T47D (cell line): ENCODE results near the gene TPO.

Experiments used
- DNase-seq, 2 experiments: peaks; one replicate each; pipeline versions ENCODE4 v3.0.0 to v3.0.0-alpha.2; 2011 to 2012; ENCODE audit warnings: low read depth in 1 of 2, low spot score in 1 of 2
- JUND ChIP-seq: IDR thresholded peaks from 2 replicates; pipeline ENCODE4 v1.6.1; 2012; ENCODE audit warnings: low read depth
- in situ Hi-C: cut with HindIII; loops from 2 replicates; pipeline ENCODE4 v1.10.0; 2016; ENCODE audit warnings: low sequenced_read_pairs, low pct_unique_long_range_greater_than_20kb

Gene TPO

DNA sequence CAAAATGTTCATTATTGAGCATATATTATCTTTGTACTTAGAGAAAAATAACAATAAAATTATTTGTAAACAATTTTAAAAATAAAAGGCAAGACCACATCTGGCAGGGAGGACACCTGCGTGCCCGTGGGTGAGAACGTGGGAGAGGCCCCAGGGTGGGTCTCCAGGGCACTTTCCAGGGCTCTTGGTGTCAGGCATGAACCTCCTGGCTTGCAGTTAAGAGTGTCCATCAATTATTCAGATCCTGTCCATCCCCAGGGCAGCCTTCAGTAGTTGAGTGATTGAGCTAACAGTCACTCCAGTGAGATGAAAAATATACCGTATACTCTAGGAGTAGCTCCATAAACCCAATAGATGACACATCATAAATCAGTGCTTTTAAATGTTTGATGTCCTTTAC lies 49.7 kb downstream of the TPO start:
- in situ Hi-C loops = no loop called here
- no peak for TF ChIP-seq JUND

GRCh38 chr2:1472350-1472749 lies 59.1 kb downstream of the TPO start:
- DNase-seq = no peak
- no peak for TF ChIP-seq JUND
- in situ Hi-C loops = no loop called here

More for the DNA sequence above, 49.7 kb downstream of the TPO start:
- DNase-seq = no peak

- no peak for DNase-seq
- in situ Hi-C loops = no loop called here
- TF ChIP-seq JUND = no peak
Observed at GRCh38 chr2:1476617-1477195, 63.4 kb downstream of the TPO start.

- in situ Hi-C loops = no loop called here
- no peak for TF ChIP-seq JUND
- DNase-seq = no peak
Observed at GRCh38 chr2:1477196-1478040, 64.2 kb downstream of the TPO start.

DNA sequence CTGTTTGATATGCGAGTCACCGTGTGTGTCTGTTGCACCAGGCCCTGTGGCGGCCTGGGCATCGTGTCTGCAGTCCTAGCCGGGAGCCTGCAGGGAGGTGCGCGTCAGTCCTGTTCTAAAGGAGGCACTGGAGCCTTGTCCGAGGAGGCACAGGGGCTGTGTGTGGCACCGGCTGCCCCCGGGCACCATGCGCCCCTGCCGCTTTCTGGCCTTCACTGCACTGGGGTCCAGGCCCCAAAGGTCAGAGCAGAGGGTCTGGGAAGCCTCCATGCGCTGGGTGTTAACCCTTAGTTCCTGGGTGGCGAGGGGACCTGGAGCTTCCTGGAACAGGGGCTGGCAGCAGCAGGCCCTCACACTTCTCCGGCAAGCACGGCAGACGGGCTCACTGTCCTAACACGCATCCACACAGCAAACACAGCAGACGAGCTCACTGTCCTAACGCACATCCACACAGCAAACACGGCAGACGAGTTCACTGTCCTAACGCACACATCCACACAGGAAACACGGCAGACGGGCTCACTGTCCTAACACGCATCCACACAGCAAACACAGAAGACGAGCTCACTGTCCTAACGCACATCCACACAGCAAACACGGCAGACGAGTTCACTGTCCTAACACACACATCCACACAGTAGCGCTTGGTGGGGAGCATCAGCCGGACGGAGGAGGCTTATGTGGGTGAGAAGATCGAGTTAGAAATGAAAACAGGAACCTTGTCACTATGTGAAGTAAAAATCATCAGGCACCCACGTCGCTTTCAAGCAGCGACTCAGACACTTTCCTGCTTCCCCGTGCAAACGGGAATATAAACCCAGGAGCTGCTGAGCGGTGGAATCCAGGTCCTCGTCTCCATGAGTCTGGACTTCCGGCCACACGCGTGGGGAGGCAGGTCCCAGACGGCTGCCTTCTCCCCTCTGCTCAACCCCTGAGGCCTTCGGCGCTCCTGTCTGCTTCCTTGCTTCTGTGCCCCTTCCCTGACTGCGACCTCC lies 65.3 kb downstream of the TPO start:
- DNase-seq = no peak
- in situ Hi-C loops = no loop called here
- TF ChIP-seq JUND = no peak

- TF ChIP-seq JUND = no peak
- in situ Hi-C loops = no loop called here
- no peak for DNase-seq
Observed at GRCh38 chr2:1479346-1479745, 66.1 kb downstream of the TPO start.

- no peak for DNase-seq
- TF ChIP-seq JUND = no peak
- in situ Hi-C loops = no loop called here
Observed at GRCh38 chr2:1480671-1481076, 67.4 kb downstream of the TPO start.

DNA sequence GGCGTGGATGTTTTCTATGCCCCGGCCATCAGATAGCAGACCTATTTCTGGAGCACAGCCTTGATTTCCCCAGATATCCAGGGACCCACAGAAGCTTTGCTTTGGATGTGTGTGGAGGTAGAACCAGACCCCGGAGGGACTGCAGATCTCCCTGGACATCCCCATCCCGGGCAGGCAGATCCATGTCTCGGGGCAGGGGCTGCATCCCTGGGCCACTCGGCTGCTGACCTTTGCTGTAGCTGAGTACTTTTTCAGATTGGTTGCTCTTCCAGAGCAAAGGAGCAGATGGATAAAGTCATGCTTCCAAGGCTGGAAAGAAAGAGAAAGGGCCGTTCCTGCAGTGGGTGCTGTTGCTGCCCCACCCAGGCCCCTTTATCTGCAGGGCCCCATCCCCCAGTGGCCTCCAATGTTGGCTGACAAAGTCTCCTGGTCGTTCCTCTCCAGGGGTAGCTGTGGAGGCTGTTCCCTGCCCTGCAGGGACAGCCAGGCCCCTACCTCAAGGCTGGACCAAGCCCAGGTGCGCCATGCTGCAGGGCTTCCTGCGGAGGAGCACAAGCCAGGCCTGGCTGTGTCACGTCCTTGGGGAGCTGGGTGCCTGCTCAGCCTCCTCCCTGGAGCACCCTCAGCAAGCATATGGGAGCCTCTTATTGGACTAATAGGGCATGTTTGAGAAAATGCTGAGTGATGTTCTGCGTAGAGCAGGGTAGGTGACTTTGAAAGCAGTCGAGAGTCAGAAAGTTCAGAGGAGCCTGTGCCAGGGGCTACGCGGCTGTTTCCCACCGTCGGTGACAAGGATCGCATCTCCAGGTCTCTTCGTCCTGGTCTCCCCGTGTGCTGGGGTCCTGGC lies 68.4 kb downstream of the TPO start:
- in situ Hi-C loops = no loop called here
- no peak for TF ChIP-seq JUND
- no peak for DNase-seq

GRCh38 chr2:1482253-1482675 lies 69.0 kb downstream of the TPO start:
- in situ Hi-C loops = no loop called here
- DNase-seq = no peak
- no peak for TF ChIP-seq JUND

DNA sequence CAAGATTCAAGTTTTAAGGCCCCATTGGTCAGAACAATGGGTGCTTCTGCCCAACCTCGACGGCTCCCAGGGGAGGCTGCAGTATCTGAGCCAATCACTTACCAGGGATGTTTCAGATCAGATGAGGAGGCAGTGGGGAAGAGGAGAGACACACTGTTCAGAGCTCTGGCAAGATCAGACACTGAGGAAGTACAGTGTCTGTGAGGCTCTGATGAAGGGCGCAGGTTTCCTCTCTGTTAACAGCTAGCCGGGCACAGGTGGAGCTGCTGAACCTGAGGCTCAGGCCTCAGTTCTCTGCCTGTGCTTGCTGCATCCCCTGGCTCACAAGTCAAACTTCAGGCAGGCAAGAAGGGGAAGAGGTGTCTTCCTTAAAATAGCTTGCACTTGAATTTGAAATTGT lies 69.7 kb downstream of the TPO start:
- in situ Hi-C loops = no loop called here
- TF ChIP-seq JUND = no peak
- no peak for DNase-seq

DNA sequence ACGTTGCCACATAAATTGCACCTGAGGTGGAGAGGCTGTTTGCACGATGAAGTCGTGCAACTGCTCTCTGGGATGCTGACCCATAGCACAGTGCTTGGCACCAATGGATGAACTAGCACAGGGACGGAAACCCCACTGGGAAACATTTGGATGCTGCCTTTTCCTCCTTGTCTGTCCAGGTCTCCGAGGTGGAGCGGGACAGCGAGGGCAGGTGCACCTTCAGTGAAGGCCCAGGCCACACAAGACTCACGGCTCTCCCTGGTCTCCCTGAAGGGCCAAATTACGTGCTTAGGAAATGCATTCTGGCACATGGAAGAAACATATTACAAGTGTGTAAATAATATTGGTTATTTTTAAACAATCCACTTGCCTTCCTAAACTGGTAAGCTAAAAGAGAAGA lies 70.3 kb downstream of the TPO start:
- in situ Hi-C loops = no loop called here
- DNase-seq = no peak
- TF ChIP-seq JUND = no peak

DNA sequence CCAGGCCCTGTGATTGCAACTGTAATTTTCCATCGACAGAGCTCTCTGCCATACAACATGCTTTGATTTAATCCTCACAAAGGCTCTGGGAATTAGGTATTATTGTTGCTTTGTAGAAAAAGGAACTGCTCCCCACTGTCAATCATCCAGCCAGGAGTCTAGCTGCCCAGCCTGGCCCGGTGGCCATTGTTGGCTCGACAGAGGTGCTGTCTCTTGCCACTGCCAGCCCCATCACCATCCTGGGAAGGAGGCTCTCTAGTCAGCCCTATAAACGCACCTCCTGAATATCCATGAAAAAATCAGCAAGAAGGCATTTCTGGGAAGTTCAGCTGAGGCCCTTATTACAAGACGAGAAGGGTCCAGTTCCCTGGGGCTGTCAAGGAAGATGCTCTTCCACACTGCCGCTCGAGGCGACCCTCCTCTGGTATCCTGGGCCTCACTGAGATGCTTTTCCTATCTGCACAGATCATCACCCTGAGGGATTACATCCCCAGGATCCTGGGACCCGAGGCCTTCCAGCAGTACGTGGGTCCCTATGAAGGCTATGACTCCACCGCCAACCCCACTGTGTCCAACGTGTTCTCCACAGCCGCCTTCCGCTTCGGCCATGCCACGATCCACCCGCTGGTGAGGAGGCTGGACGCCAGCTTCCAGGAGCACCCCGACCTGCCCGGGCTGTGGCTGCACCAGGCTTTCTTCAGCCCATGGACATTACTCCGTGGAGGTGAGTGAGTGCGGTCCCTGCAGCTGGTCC lies 71.0 kb downstream of the TPO start:
- no peak for TF ChIP-seq JUND
- DNase-seq = no peak
- in situ Hi-C loops = no loop called here
